ENCODE results near the gene MMP24.
"Not testable (repeated sequence)": the region's sequence is repeated elsewhere in the genome, so short reads cannot be mapped to it uniquely, and the experiment has no call there.

The MMP24 gene

GRCh38 chr20:35226126-35226883, at the start of gene MMP24:
Gene MMP24, plus strand, starts transcription at chr20:35226690. Its CDS starts 49 bp downstream, at chr20:35226739.
- no peak for DNase-seq

GRCh38 chr20:35179292-35180212, 46.9 kb upstream of the MMP24 start:
- DNase-seq, result no peak

GRCh38 chr20:35180266-35180665, 46.2 kb upstream of the MMP24 start:
- no peak for DNase-seq

- DNase-seq, result no peak
Observed at GRCh38 chr20:35181731-35182130, 44.8 kb upstream of the MMP24 start.

- DNase-seq, result not testable (repeated sequence)
Observed at GRCh38 chr20:35186691-35187289, 39.7 kb upstream of the MMP24 start.

GRCh38 chr20:35187584-35188190, 38.8 kb upstream of the MMP24 start:
- DNase-seq, result no peak

GRCh38 chr20:35189223-35189622, 37.3 kb upstream of the MMP24 start:
- not testable (repeated sequence) for DNase-seq

- no peak for DNase-seq
Observed at GRCh38 chr20:35190556-35190955, 35.9 kb upstream of the MMP24 start.

- DNase-seq, result no peak
Observed at GRCh38 chr20:35191419-35192117, 34.9 kb upstream of the MMP24 start.

- DNase-seq, result no peak
Observed at GRCh38 chr20:35192118-35192872, 34.2 kb upstream of the MMP24 start.

- DNase-seq, result not testable (repeated sequence)
Observed at GRCh38 chr20:35193031-35193791, 33.3 kb upstream of the MMP24 start.

- no peak for DNase-seq
Observed at GRCh38 chr20:35196313-35196712, 30.2 kb upstream of the MMP24 start.

GRCh38 chr20:35199740-35200139, 26.8 kb upstream of the MMP24 start:
- DNase-seq, result peak; percentile 42

GRCh38 chr20:35200267-35200666, 26.2 kb upstream of the MMP24 start:
- peak; percentile 77 for DNase-seq

GRCh38 chr20:35201467-35201866, 25.0 kb upstream of the MMP24 start:
- DNase-seq, result not testable (repeated sequence)

GRCh38 chr20:35206802-35207201, 19.7 kb upstream of the MMP24 start:
- DNase-seq, result no peak

GRCh38 chr20:35207950-35208611, 18.4 kb upstream of the MMP24 start:
- peak; percentile 91 for DNase-seq

- peak; percentile 21 for DNase-seq
Observed at GRCh38 chr20:35215066-35215956, 11.2 kb upstream of the MMP24 start.

GRCh38 chr20:35216541-35216940, 9.9 kb upstream of the MMP24 start:
- DNase-seq, result no peak
